NCI-H187 (cell line): ENCODE measurements around the gene ZFHX2.

Experiments
- DNase-seq, 2 experiments: peaks; one replicate each; lab custom pipeline; 2025; lab: John Stamatoyannopoulos, UW

Gene ZFHX2

GRCh38 chr14:23559926-23560520 lies 8.5 kb upstream of the ZFHX2 start:
- no peak for DNase-seq

DNA sequence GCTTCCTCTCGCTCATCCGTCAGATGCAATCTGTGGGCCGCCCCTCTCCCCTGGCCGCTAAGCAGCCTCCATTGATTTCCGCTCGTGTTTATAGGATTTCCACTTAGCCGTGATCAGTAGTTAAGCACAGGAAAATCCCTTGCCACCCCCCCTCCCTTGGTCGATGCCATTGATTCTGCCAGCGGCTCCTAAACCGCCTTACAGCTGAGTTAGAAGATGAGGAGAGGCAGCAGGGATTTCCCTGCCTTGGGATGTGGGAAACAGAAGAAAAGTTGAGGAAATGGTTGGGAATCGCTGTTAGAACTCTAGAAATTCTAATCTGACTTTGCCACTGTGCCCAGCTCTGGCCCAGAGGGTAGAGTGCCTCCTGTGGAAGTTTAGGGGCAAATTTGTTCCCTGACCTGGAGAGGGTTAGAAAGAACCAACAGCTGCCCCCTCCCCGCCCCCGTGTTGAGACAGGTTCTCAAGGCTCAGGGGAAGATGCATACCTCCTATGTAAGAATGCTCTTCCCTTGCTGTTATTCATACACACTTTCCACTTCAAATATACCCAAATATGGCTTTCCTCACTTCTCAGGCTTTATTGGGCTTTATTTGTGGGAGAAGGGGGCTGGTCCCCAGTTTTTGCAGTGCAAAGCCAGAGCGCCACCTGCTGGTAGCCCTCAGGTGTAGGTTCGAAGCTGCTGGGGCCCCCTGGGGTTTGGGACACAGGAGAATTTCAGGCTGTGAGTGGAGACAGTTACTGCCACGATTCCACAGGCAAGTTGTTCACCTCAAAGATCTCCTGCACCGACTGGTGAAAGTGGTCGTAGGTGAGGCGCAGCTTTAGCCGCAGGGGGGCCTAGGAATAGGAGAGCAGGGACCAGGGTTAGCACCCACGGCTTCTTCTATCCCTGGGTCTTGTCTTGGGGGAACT lies 7.7 kb upstream of the ZFHX2 start:
- DNase-seq: peak in 1 of 2 experiments; percentile 20

DNA sequence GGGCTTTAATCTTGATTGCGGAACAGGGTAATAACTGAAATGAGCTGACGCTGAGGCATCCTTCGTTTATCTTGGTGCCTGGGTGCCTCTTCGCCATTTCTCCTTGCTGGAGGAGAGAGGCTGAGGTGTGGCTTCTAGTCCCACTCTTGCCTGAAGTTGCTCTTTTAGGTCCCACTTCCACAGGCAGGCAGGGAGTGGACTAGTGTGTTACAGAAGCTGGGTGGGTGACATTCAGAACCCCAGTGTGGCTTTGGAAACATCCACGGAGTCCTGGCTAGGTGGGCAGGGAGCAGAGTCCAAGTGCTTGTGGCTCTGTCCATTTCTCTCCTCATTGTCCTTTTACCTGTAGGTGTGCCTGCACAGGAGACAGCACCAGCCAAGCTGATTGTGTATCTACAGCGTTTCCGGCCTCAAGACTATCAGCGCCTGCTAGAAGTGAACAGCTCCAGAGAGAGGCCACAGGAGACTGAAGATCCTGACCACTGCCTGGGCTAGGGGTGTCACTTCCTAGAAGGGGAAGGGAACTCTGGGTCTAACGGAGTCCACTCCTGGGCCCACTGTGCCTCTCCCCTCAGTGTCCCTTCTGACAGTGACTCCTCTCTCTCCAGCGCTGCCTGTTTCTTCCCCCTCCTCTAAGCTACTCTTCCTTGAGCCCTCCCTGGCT lies 6.9 kb upstream of the ZFHX2 start:
- no peak for DNase-seq

DNA sequence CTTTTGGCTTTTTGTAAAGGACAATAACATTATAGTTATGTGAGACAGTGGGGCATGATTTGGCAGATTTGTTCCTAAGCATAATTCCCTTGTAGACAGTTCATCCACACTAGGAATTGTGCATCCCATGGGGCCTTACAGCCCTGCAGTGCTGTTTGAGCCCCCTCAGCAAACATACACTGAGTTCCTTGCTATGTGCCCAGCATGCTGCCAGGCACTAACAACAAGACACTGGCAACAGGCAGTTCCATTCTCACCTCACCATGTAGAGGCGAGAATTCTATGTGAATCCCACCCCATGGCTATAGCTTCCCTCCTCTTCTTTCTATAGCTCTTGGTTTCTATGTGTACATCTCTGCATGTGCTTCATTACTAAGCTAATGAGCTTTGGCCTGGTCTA lies 6.4 kb upstream of the ZFHX2 start:
- no peak for DNase-seq

GRCh38 chr14:23557521-23557920 lies 6.0 kb upstream of the ZFHX2 start:
- no peak for DNase-seq

- no peak for DNase-seq
These were observed 5.3 kb upstream of the ZFHX2 start for GRCh38 chr14:23556700-23557440.

GRCh38 chr14:23555882-23556699 lies 4.5 kb upstream of the ZFHX2 start, which contains the start of gene THTPA:
TSS of gene THTPA (plus strand) at chr14:23556271. CDS start at chr14:23556758, 487 bp downstream.
- DNase-seq: peak; percentile 81 to 86

- DNase-seq: no peak
These were observed 3.9 kb upstream of the ZFHX2 start for GRCh38 chr14:23555533-23555881.

GRCh38 chr14:23550812-23551265 lies 726 bp downstream of the ZFHX2 start:
- no peak for DNase-seq

- DNase-seq: no peak
These were observed 1.3 kb downstream of the ZFHX2 start for GRCh38 chr14:23550131-23550811.

DNA sequence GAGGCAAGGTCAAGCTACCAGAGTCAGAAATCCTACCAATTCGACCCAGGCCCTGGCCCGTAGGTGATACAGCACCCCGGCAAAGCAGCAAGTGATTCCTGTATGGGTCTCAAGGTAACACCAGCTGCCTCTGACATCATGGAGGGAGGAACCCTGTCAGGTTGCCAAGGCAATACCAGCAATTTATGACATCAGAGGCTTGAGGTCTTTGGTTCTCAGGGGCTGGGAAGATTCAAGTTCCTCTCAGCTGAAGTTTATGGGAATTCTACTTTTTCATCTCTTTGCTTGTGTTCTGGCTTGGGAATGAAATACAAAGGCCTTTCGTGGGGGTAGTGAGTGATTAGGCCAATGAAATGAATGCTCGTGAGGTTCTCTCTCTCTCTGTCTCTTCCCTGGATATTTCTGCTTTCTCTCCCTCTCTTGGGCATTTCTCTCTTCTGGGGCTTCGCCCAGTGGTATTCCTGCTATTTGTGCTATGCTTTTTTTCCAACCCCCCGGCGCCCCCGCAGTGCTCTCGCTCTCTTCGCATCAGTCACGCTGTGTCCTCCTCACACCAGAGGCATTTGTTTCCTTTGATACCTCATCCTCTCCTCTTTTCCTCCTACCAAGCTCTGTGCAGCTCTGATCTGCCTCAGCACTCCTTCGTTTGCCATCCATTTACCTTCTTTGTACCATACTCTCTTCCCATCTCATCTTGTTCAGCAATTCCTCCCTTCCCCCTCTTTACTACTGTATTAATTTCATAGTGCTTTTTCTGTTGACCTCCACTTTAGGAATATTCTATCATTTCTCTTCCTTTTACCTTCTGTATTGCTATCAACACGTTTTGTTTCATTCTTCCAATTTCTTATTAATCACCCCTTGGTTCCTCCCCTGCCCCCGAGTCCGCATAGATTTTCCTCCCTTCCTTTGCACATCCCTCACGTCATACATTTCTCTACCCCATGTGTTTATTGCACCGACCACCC lies 2.9 kb downstream of the ZFHX2 start:
- DNase-seq: no peak

DNA sequence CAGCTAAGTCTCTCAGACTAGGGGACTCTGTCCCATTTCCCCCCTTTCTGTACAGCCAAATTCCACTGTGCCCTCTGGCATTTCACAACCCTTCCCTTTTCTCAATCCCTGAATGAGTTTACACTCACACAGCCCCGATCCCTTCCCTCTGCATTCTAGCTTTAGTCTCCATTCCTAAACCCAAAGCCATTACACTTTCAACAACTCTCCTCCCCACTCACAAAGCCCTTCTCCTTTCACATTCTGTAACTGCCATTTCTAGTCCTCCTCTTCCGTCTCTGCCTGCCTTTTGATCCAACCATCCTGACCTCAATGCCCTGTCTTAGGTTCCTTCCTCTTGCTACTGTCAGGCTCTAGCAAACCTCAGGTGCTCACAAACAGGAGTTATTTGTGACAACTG lies 3.6 kb downstream of the ZFHX2 start:
- DNase-seq: no peak

DNA sequence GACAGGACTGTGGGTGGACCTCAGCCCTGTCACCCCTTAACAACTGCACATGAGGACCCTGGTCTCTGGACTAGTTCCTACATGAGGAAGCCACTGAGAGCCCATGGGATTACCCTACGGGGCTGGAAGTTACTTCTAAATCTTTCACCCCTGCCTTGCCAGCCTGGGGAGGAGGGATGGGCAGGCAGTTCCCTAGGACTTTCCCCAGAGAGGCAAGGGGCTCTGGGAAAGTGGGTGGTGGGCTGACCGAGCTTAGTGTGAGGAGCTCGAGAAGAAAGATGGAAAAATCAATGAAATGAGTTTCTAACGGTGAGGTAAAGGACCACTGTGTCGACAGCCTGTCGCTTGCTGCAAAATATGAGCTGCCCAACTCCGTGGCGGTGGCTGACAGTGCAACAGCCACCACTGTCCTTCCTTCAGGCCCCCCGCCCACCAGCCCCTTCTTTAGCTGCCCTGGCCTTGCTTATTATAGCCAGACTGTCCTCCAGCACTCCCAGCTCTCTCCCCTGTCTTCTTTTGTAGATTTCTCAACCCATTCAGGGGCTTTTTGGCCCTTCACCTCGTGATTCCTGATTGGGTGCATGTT lies 5.0 kb downstream of the ZFHX2 start:
- no peak for DNase-seq

DNA sequence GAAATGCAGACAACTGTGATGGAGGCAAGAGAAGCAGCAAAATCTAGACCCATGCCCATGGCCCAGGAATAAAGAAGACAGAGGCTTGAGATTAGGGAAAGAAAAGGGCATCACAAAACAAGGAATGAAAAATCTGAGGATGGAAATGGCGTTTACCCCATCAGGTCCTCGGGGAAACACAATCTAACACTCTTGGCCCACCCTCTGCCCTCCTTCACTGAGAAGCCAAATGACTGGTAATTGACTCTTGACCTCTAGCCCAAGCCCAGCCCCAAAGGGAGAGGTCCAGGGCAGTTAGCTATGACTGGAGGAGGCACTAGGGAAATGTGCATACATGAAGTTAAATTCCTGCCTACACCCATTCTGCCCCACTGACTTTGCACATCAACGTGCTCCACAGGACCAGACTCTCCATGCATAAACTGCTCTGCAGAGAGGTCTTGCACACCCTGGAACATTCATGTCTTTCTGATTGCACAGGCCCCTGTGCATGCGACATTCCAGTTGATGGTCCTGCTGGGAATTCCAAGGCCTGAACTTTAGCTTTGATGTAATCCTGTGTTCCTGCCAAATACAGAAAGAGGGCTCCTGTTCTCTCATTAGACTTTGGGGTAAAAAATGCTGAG lies 5.7 kb downstream of the ZFHX2 start:
- no peak for DNase-seq

DNA sequence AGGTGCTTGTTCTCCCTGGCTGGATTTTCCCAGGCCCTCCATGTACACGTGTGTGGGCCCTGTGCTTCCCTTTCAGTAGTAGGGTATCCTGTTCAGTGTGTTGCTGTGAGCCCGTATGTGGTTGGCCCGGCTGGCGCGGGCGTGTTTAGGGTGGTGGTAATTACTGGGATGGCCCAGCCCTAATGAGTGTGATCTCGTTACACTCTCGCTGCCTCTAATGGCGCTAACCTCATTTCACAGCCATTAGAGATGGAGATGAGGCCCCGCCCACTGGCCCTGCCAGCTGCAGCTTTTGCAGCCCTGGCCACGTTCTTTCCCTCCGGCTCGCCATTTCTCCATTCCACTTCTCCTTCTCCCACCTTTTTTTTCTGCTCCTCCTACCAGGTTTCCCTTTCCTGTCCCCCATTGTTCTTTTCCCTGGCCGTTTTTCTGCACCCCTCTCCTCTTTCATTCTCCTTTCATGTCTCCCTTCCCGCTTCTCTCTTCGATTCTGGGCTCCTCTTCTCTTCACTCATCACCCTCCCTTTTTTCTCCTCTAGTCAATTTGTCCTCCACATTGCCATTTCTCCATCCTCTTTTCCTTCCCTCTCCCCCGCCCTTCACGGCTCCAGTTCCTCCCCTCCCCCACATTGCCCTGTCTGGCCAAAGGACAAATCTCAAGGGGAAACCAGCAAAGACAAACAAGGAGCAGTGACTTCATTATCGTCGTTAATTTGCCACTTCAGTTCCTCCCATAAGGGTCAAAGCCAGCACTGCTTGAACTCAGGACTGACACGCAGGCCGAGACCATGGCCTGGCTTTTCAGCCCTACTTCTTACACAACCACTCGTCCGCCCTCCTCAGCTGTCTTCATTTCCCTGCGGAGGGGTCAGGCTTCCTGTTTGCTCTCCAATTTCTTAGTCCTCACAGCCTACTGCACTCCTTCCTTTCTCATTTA lies 6.8 kb downstream of the ZFHX2 start:
- DNase-seq: peak; percentile 86 to 89

DNA sequence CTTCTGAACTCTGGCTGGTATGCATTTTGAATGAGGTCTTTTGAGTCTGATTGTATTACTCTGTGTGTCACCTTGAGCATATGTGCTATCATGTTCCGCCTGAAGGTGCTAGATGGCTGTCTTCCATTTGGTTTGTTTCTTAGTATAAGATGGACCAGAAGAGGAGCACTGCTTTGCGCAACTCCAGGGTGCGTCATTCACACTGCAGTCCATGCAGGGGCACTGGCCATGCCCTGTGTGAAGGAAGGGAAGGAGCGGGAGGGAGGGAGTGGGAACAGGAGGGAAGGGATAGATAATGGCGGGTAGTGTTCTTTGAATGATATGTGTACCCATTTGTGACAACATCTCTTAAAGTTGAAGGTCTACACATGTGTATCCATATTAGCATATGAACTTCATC lies 8.2 kb downstream of the ZFHX2 start:
- no peak for DNase-seq

- no peak for DNase-seq
These were observed 9.3 kb downstream of the ZFHX2 start for GRCh38 chr14:23542261-23542660.

- DNase-seq: no peak
These were observed 11.5 kb downstream of the ZFHX2 start for GRCh38 chr14:23540141-23540469.
